AG04450 (cell line): ENCODE results near the gene EXOC6B. TPM values are rescaled to one million over a fixed set of nuclear protein-coding genes. Genes with fewer than 3 reads are reported as not detected.

ENCODE experiments used
- CTCF ChIA-PET: fragments of 300-600, 350-600 bp; formaldehyde crosslinking; extraction: SDS; loops from one replicate; lab custom pipeline; 2022; ENCODE audit warnings: antibody characterized with exemption, inconsistent platforms; lab: Charles Lee
- POLR2A ChIA-PET: fragments of 350-600 bp; formaldehyde crosslinking; extraction: SDS; loops from one replicate; lab custom pipeline; 2021; ENCODE audit warnings: antibody characterized with exemption, inconsistent platforms; lab: Yijun Ruan, JAX
- DNase-seq: peaks from one replicate; pipeline ENCODE4 v3.0.0-alpha.2; 2011; ENCODE audit warnings: low read depth, low spot score
- H3K27ac ChIP-seq: one replicate; pipeline ENCODE4 v1.5.1; 2012; ENCODE audit warnings: low read depth, low read length, control low read depth
- H3K27me3 ChIP-seq: one replicate; pipeline ENCODE4 v1.6.0; 2012; ENCODE audit warnings: low read length; ENCODE audit not compliant: control insufficient read depth, insufficient read depth
- H3K4me3 ChIP-seq: 2 replicates; pipeline ENCODE4 v1.5.1; 2011; ENCODE audit warnings: mild to moderate bottlenecking, low read depth, low read length, control low read depth
- H3K9me3 ChIP-seq: 2 replicates; pipeline ENCODE4 v1.5.1; 2012; ENCODE audit warnings: low read length; ENCODE audit not compliant: control insufficient read depth, insufficient read depth
- polyA plus RNA-seq: library from polyadenylated mRNA; depleted of rRNA; stranded (reverse); fragments of >200 nt; gene quantifications from 2 replicates; pipeline ENCODE4 v1.2.3, GENCODE V29; 2011
- TF ChIP-seq, protein P1 (sequence below): IDR thresholded peaks from 2 replicates; pipeline ENCODE4 v1.5.1; 2011; ENCODE audit warnings: low read depth, low read length, control low read depth, inconsistent platforms

Gene EXOC6B
- polyA plus RNA-seq, 1 experiment: 28.7 TPM

DNA sequence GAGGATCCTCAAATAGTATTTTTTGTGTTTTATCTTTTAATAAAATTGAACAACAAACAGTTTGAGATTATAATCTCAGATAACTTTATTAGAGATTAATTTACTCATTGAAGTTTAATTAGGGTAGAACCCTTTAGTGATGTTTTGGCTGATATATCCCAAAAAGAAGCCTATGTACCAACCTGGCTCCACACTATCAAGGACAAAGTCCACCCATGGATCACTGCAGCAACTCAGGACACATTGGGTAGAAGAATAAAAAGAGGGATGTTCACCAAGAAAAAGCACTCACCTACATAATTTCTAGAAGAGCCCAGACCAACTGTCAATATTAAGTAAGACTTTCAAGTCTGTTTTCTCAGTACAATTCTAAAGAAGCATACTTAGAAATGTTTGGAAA, 112.9 kb downstream of the EXOC6B start:
- Histone ChIP-seq H3K27ac (no peak overlapping the region), H3K9me3 (no peaks in the 10 kb centered on the region), H3K27me3 (no peaks in the 10 kb centered on the region), H3K4me3 (no peak overlapping the region)
- TF ChIP-seq, protein P1, sequence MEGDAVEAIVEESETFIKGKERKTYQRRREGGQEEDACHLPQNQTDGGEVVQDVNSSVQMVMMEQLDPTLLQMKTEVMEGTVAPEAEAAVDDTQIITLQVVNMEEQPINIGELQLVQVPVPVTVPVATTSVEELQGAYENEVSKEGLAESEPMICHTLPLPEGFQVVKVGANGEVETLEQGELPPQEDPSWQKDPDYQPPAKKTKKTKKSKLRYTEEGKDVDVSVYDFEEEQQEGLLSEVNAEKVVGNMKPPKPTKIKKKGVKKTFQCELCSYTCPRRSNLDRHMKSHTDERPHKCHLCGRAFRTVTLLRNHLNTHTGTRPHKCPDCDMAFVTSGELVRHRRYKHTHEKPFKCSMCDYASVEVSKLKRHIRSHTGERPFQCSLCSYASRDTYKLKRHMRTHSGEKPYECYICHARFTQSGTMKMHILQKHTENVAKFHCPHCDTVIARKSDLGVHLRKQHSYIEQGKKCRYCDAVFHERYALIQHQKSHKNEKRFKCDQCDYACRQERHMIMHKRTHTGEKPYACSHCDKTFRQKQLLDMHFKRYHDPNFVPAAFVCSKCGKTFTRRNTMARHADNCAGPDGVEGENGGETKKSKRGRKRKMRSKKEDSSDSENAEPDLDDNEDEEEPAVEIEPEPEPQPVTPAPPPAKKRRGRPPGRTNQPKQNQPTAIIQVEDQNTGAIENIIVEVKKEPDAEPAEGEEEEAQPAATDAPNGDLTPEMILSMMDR: no peak
- DNase-seq: no peak
- POLR2A ChIA-PET: no interaction called here
- CTCF ChIA-PET: interaction anchor here (1.9 kb wide), 1 partner anchor 33 kb away, joined by 6 read pairs; no protein-coding TSS in a partner anchor

DNA sequence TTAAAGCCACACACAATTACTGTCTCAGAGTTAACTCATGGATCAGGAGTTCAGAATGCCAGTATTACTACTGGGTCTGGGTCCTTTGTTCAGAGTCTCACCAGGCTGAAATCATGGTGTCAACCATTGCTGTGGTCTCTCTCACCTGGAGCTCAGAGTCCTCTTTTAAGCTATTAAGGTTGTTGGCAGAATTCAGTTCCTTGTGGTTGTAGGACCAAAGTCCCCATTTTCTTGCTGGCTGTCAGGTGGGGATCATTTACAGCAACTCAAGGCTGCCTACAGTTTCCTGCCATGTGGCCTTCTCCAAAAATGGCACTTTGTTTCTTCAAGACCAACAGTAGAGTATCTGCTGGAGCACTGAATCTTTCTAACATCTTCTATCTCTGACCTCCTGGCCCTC, 113.5 kb downstream of the EXOC6B start:
- ChIA-PET POLR2A (no interaction called here), CTCF (no interaction called here)
- Histone ChIP-seq H3K27ac (no peak overlapping the region), H3K4me3 (no peak overlapping the region), H3K9me3 (no peaks in the 10 kb centered on the region), H3K27me3 (no peaks in the 10 kb centered on the region)
- TF ChIP-seq, protein P1: no peak
- DNase-seq: no peak

DNA sequence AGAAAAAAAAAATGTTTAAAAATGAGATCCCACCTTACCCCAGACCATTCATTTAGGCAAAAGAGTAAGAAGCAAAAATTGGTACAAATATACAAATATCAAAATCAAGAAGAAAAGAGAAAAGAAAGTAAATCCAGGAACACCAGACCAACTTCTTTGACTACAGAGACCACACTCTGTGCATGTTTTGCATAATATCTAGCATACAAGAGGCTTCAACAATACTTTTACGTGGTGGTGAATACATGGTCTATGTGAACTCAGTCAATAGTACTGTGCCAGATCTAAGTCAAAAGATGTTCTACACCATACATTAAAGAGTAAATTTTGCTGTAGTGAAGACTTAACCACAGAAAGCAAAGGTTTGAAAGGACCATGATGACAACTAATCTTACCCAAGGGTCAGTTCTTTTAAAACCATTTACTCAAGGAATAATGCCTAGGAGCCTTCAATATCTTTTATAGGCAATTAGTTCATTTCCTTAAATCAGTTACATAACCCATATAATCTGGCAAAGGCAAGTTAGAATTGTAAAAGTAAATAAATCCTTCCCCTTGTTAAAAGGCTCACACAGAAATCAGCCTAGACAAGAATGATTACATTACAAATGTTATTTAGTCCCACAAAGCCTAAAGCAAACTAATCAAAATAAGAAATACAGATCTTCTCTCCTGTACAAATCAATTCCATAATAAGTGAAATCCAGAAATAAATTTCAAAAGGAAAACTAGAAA, 115.2 kb downstream of the EXOC6B start:
- Histone ChIP-seq H3K27me3 (no peaks in the 10 kb centered on the region), H3K4me3 (no peak overlapping the region), H3K27ac (no peak overlapping the region), H3K9me3 (no peaks in the 10 kb centered on the region)
- POLR2A ChIA-PET: no interaction called here
- CTCF ChIA-PET: no interaction called here
- no peak for DNase-seq
- TF ChIP-seq, protein P1: no peak

DNA sequence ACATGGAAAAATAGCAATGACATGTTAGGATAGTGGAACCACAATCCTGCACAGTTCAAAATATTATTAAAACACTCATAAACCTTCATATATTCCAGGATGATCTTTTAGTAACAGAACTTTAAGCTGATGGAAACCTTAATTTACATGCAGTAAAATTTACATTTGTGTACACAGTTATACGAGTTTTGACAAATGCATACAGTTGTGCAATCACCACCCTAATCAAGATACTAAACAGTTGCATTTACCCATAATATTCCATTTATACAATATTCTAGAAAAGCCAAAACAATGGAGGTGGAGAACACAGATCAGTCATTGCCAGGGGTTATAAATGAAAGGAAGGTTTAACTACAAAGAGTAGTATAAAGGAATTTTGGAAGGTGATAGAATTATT, 117.6 kb downstream of the EXOC6B start:
- H3K27ac ChIP-seq: no peak overlapping the region
- H3K27me3 ChIP-seq: no peaks in the 10 kb centered on the region
- CTCF ChIA-PET: interaction anchor here (0.5 kb wide), 1 partner anchor 59 kb away, joined by 4 read pairs; no protein-coding TSS in a partner anchor
- TF ChIP-seq, protein P1: no peak
- DNase-seq: no peak
- no peak overlapping the region for H3K4me3 ChIP-seq
- no peaks in the 10 kb centered on the region for H3K9me3 ChIP-seq
- POLR2A ChIA-PET: no interaction called here

DNA sequence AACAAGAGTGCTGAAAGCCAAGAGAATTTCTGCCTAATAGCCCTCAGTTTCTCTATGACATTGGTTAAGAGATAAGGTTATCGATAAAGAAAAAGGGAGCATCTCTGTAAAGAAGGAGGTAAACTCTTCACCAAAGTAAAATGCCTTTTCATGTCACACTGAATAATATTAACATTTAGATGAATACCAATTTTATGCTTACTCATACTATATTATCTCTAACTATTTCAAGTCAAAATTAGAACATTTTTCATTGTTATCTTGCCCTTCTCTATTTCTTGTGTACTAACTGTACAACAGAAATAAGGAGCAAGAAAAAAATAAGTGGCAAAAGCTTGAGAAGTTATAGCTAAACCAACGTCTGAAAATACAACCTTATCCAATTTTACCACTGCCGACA, 127.5 kb downstream of the EXOC6B start:
- TF ChIP-seq, protein P1: no peak

More for the DNA sequence above, 127.5 kb downstream of the EXOC6B start:
- CTCF ChIA-PET: interaction anchor here (0.8 kb wide), 1 partner anchor 47 kb away, joined by 3 read pairs; no protein-coding TSS in a partner anchor
- no peak for DNase-seq
- H3K9me3 ChIP-seq: no peaks in the 10 kb centered on the region
- H3K27me3 ChIP-seq: no peaks in the 10 kb centered on the region
- H3K4me3 ChIP-seq: no peak overlapping the region
- no peak overlapping the region for H3K27ac ChIP-seq
- POLR2A ChIA-PET: no interaction called here
